ENCODE results near the gene FADS2.

The FADS2 gene

GRCh38 chr11:61781585-61781984 is 46.5 kb upstream of the FADS2 start:
- no peaks in the 10 kb centered on the region for H3K9me3 Mint-ChIP-seq
- peaks cover 27% of the 10 kb centered on the region for H3K36me3 Mint-ChIP-seq (ENCODE audit: low read depth)
- no peak overlapping the region for H3K27ac Mint-ChIP-seq
- TF ChIP-seq, protein P1, sequence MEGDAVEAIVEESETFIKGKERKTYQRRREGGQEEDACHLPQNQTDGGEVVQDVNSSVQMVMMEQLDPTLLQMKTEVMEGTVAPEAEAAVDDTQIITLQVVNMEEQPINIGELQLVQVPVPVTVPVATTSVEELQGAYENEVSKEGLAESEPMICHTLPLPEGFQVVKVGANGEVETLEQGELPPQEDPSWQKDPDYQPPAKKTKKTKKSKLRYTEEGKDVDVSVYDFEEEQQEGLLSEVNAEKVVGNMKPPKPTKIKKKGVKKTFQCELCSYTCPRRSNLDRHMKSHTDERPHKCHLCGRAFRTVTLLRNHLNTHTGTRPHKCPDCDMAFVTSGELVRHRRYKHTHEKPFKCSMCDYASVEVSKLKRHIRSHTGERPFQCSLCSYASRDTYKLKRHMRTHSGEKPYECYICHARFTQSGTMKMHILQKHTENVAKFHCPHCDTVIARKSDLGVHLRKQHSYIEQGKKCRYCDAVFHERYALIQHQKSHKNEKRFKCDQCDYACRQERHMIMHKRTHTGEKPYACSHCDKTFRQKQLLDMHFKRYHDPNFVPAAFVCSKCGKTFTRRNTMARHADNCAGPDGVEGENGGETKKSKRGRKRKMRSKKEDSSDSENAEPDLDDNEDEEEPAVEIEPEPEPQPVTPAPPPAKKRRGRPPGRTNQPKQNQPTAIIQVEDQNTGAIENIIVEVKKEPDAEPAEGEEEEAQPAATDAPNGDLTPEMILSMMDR (IDR thresholded peaks at IDR 0.05; ENCODE audit: unreplicated experiment in 3 of 3), result no peak
- H3K27me3 Mint-ChIP-seq (ENCODE audit: low read depth), result no peaks in the 10 kb centered on the region
- no peaks in the 10 kb centered on the region for H3K4me1 Mint-ChIP-seq
- H3K4me3 Mint-ChIP-seq, result no peak overlapping the region

DNA sequence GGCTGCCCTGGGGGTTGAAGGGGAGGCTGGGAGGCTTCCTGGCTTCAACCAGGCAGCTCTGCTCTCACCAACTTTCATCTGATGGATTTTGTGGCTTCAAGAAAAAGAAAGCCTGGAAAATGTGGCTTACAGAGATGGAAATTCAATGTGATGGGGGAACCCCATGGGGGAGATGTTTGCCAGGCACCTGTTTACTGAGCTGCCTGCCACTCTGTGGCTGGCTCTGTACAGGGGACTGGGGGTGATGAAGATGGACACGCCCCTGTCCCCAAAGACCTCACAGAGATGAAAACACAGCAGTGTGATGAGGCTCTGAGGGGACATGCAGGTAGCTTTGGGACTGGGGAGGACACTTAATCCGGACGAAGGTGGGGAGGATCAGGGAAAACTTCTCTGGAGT is 45.8 kb upstream of the FADS2 start:
- H3K4me3 Mint-ChIP-seq, result no peak overlapping the region
- H3K27ac Mint-ChIP-seq, result no peak overlapping the region
- TF ChIP-seq, protein P1 (IDR thresholded peaks at IDR 0.05; ENCODE audit: unreplicated experiment in 3 of 3), result no peak
- H3K27me3 Mint-ChIP-seq (ENCODE audit: low read depth), result no peaks in the 10 kb centered on the region
- H3K9me3 Mint-ChIP-seq, result no peaks in the 10 kb centered on the region
- peaks cover 30% of the 10 kb centered on the region for H3K36me3 Mint-ChIP-seq (ENCODE audit: low read depth)
- no peaks in the 10 kb centered on the region for H3K4me1 Mint-ChIP-seq

GRCh38 chr11:61782841-61783240 is 45.3 kb upstream of the FADS2 start:
- Mint-ChIP-seq H3K4me3 (no peak overlapping the region), H3K27ac (no peak overlapping the region), H3K36me3 (ENCODE audit: low read depth) (peaks cover 29% of the 10 kb centered on the region), H3K27me3 (ENCODE audit: low read depth) (no peaks in the 10 kb centered on the region), H3K9me3 (no peaks in the 10 kb centered on the region), H3K4me1 (no peaks in the 10 kb centered on the region)
- TF ChIP-seq, protein P1 (IDR thresholded peaks at IDR 0.05; ENCODE audit: unreplicated experiment in 3 of 3), result no peak

DNA sequence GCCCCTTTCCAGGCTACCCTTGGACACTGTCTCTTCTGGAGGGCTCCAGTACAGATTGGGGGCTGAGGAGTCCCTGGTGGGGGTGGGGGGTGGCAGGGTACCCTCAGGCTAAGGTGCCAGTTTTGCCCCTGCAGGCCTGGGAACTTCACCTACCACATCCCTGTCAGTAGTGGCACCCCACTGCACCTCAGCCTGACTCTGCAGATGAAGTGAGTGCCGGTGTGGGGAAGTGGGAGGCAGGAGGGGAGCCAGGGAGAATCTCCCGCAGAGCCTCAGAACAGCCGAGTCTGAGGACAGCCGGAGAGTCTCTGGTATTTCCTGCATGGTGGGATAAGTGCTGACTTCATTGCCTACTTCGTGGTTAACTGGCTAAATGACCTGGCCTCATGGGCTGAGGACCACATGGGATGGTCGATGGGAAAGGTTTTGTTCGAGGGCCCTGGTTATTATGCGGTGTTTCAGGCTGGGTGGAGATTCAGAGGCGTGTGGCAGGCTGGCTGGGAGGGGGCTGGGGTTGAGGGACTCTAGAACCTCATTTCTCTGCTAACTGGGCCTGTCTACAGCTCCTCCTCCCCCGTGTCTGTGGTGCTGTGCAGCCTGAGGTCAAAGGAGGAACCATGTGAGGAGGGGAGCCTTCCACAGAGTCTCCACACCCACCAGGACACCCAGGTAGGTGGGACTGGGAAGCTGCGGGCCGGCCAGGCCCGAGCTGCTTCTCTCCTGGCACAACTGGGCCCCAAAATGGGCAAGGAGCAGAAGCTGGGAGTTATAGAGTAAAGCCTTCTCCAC is 44.2 kb upstream of the FADS2 start:
- Mint-ChIP-seq H3K9me3 (no peaks in the 10 kb centered on the region), H3K4me1 (no peaks in the 10 kb centered on the region), H3K27ac (peak overlapping the region in 2 of 3 experiments; percentile 34 to 57), H3K36me3 (ENCODE audit: low read depth) (peaks cover 29% of the 10 kb centered on the region), H3K27me3 (ENCODE audit: low read depth) (no peaks in the 10 kb centered on the region), H3K4me3 (no peak overlapping the region)
- TF ChIP-seq, protein P1 (IDR thresholded peaks at IDR 0.05; ENCODE audit: unreplicated experiment in 3 of 3), result no peak

DNA sequence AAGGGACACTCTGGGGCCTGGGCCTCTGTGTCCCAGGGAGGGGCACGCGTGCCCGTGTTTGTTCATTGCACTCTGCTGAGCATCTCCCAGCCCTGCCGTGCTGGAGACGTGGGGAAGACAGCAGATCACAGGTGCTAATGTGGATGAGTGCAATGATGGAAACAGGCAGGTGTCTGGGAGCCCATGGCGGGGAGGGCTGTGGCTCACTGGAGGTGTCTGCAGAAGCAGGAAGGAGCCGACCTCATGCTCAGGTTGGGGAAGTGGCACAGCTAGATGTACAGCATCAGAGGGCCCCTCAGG is 43.6 kb upstream of the FADS2 start:
- Mint-ChIP-seq H3K27ac (peak overlapping the region in 1 of 3 experiments; percentile 57), H3K4me1 (no peaks in the 10 kb centered on the region), H3K4me3 (no peak overlapping the region), H3K9me3 (no peaks in the 10 kb centered on the region), H3K36me3 (ENCODE audit: low read depth) (peaks cover 31% of the 10 kb centered on the region), H3K27me3 (ENCODE audit: low read depth) (no peaks in the 10 kb centered on the region)
- TF ChIP-seq, protein P1 (IDR thresholded peaks at IDR 0.05; ENCODE audit: unreplicated experiment in 3 of 3), result no peak

DNA sequence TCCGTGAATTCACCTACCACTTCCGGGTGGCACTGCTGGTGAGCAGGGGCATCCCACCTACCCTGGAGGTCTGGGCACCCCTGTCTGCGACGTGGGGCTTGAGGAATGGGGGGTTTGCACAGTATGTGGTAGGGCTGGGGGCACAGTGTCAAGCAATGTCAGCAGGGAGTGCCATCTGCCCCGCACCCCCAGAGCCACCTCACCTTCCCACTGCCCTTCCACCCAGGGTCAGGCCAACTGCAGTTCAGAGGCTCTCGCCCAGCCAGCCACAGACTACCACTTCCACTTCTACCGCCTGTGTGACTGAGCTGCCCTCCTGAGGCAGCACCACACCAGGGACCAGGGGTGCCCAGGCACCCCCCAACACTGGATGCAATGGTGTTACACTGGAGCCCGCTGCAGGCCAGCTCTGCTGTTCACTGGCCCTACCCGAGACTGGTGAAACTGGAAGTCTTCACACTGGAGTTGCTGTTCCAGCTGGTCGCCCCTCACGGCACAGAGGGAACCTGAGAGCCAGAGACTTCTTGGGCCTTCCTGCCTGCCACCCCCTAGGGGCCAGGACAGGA is 42.2 kb upstream of the FADS2 start:
- peaks cover 40% of the 10 kb centered on the region for H3K36me3 Mint-ChIP-seq (ENCODE audit: low read depth)
- no peaks in the 10 kb centered on the region for H3K27me3 Mint-ChIP-seq (ENCODE audit: low read depth)
- H3K27ac Mint-ChIP-seq, result no peak overlapping the region
- no peaks in the 10 kb centered on the region for H3K4me1 Mint-ChIP-seq
- no peaks in the 10 kb centered on the region for H3K9me3 Mint-ChIP-seq
- H3K4me3 Mint-ChIP-seq, result no peak overlapping the region
- TF ChIP-seq, protein P1 (IDR thresholded peaks at IDR 0.05; ENCODE audit: unreplicated experiment in 3 of 3), result no peak

Data from nephron (organoid).